Keratinocyte (primary cell): Measurements from ENCODE around the gene PLEKHO2. TPM values are rescaled to one million over a fixed set of nuclear protein-coding genes. Genes with fewer than 3 reads are reported as not detected.

Experiments used
- DNase-seq: peaks from one replicate; pipeline ENCODE4 v3.0.0-alpha.2; 2011; ENCODE audit warnings: low read depth, missing footprints, low spot score
- FAIRE-seq: peaks from 2 replicates; lab custom pipeline; 2011; peaks lifted over from hg19 to GRCh38; lab: Jason Lieb, UNC
- H2AFZ ChIP-seq: 2 replicates; pipeline ENCODE4 v1.6.0; 2012; ENCODE audit warnings: low read length, control low read depth, inconsistent platforms; ENCODE audit not compliant: control insufficient read depth
- H3K27ac ChIP-seq: 2 replicates; pipeline ENCODE4 v1.5.1; 2011; ENCODE audit warnings: low read length; ENCODE audit not compliant: control insufficient read depth, insufficient read depth
- H3K27me3 ChIP-seq: 3 replicates; pipeline ENCODE4 v1.6.0; 2011; ENCODE audit warnings: low read length; ENCODE audit not compliant: control insufficient read depth, insufficient read depth; ENCODE audit errors: extremely low read depth
- H3K36me3 ChIP-seq, 2 experiments: 2 replicates in 1 of 2; 3 replicates in 1 of 2; pipeline ENCODE4 v1.5.1; 2011; ENCODE audit warnings: low read length in 2 of 2, mild to moderate bottlenecking in 1 of 2; ENCODE audit not compliant: control insufficient read depth in 2 of 2, insufficient read depth in 2 of 2; ENCODE audit errors: extremely low read depth in 1 of 2
- H3K4me1 ChIP-seq: 3 replicates; pipeline ENCODE4 v1.5.1; 2011; ENCODE audit warnings: low read length; ENCODE audit not compliant: control insufficient read depth, insufficient read depth; ENCODE audit errors: extremely low read depth
- H3K4me2 ChIP-seq: 3 replicates; pipeline ENCODE4 v1.6.0; 2011; ENCODE audit warnings: low read depth, low read length; ENCODE audit not compliant: control insufficient read depth, insufficient read depth; ENCODE audit errors: extremely low read depth
- H3K4me3 ChIP-seq, 3 experiments: fragments of 200-600 bp in 1 of 3; sonication (generic) in 1 of 3; 2 replicates in 2 of 3; 3 replicates in 1 of 3; pipeline ENCODE4 v1.5.1; 2011 to 2016; ENCODE audit warnings: low read length in 3 of 3, mild to moderate bottlenecking in 3 of 3, control low read depth in 2 of 3, inconsistent platforms in 1 of 3, low read depth in 1 of 3, mixed read lengths in 1 of 3, mixed run types in 1 of 3, moderate library complexity in 1 of 3; ENCODE audit not compliant: control insufficient read depth in 2 of 3, insufficient read depth in 2 of 3; ENCODE audit errors: extremely low read depth in 1 of 3
- H3K79me2 ChIP-seq: 2 replicates; pipeline ENCODE4 v1.6.0; 2012; ENCODE audit warnings: low read length; ENCODE audit not compliant: control insufficient read depth, insufficient read depth
- H3K9ac ChIP-seq: 3 replicates; pipeline ENCODE4 v1.6.0; 2011; ENCODE audit warnings: low read length; ENCODE audit not compliant: control insufficient read depth, insufficient read depth; ENCODE audit errors: extremely low read depth
- H3K9me1 ChIP-seq: 3 replicates; pipeline ENCODE4 v1.6.0; 2011; ENCODE audit warnings: low read length; ENCODE audit not compliant: control insufficient read depth, insufficient read depth; ENCODE audit errors: extremely low read depth
- H3K9me3 ChIP-seq: 2 replicates; pipeline ENCODE4 v1.5.1; 2012; ENCODE audit warnings: low read depth, low read length; ENCODE audit not compliant: control insufficient read depth
- H4K20me1 ChIP-seq: 3 replicates; pipeline ENCODE4 v1.6.0; 2011; ENCODE audit warnings: low read length; ENCODE audit not compliant: control insufficient read depth, insufficient read depth; ENCODE audit errors: extremely low read depth
- CTCF ChIP-seq, 3 experiments: IDR thresholded peaks in 1 of 3; conservative IDR thresholded peaks in 1 of 3; optimal IDR thresholded peaks in 1 of 3; 2 replicates in 2 of 3; 3 replicates in 1 of 3; pipeline versions ENCODE3 to v1.5.1; 2011; ENCODE audit warnings: low read length in 3 of 3, mild to moderate bottlenecking in 3 of 3, moderate library complexity in 2 of 3, control low read depth in 1 of 3, inconsistent platforms in 1 of 3; ENCODE audit not compliant: insufficient read depth in 2 of 3; ENCODE audit errors: extremely low read depth in 1 of 3
- EZH2 ChIP-seq: IDR thresholded peaks from one replicate; pipeline ENCODE4 v1.6.1; 2012; ENCODE audit warnings: inconsistent platforms, mild to moderate bottlenecking, low read length, moderate library complexity
- dilution Hi-C: fragments of 300-500 bp; cut with MboI; formaldehyde crosslinking; loops from one replicate; pipeline ENCODE4 v1.7.0; 2020; ENCODE audit warnings: low sequenced_read_pairs; ENCODE audit not compliant: extremely low pct_ligation_motif_present
- polyA plus RNA-seq, 5 experiments: library from polyadenylated mRNA; depleted of rRNA in 3 of 5; stranded (reverse) in 3 of 5; stranded (forward) in 1 of 5; unstranded in 1 of 5; fragments of >200 nt; gene quantifications; 1 replicate in 1 of 5; 2 replicates in 3 of 5; 3 replicates in 1 of 5; pipeline versions ENCODE4 v1.2.1 to v1.2.3, GENCODE V29; 2011 to 2012; ENCODE audit warnings: missing spikeins in 2 of 5, low read depth in 1 of 5, low replicate concordance in 1 of 5

PLEKHO2 gene
- polyA plus RNA-seq, 1 donor (not counting 4 experiments of a cell fraction or from before 2014, with no cell fraction given), result 8.8 TPM

GRCh38 chr15:64806509-64806908, 35.2 kb upstream of the PLEKHO2 start:
- Histone ChIP-seq H3K79me2 (no peaks in the 10 kb centered on the region), H3K9me1 (no peaks in the 10 kb centered on the region), H3K4me1 (peaks cover 4% of the 10 kb centered on the region), H3K36me3 (no peaks in the 10 kb centered on the region), H3K27ac (no peak overlapping the region), H3K27me3 (no peaks in the 10 kb centered on the region), H2AFZ (no peak overlapping the region), H4K20me1 (no peaks in the 10 kb centered on the region), H3K4me3 (no peak overlapping the region), H3K4me2 (no peak overlapping the region), H3K9me3 (no peaks in the 10 kb centered on the region), H3K9ac (no peak overlapping the region)
- DNase-seq, result no peak
- no peak for FAIRE-seq
- dilution Hi-C loops, result no loop called here
- TF ChIP-seq EZH2, result no peak
- TF ChIP-seq CTCF (optimal IDR thresholded peaks at IDR 0.05 in 1 of 3, IDR thresholded peaks at IDR 0.05 in 1 of 3, conservative IDR thresholded peaks at IDR 0.05 in 1 of 3; ENCODE audit: extremely low read depth in 1 of 3, insufficient read depth in 2 of 3, low read length in 3 of 3), result no peak

- H3K79me2 ChIP-seq, result no peaks in the 10 kb centered on the region
- no peaks in the 10 kb centered on the region for H4K20me1 ChIP-seq
- no peak overlapping the region for H3K4me2 ChIP-seq
- H3K4me1 ChIP-seq, result peaks cover 4% of the 10 kb centered on the region
- DNase-seq, result no peak
- TF ChIP-seq EZH2 (no peak), CTCF (optimal IDR thresholded peaks at IDR 0.05 in 1 of 3, IDR thresholded peaks at IDR 0.05 in 1 of 3, conservative IDR thresholded peaks at IDR 0.05 in 1 of 3; ENCODE audit: extremely low read depth in 1 of 3, insufficient read depth in 2 of 3, low read length in 3 of 3) (no peak)
- no peaks in the 10 kb centered on the region for H3K27me3 ChIP-seq
- no peaks in the 10 kb centered on the region for H3K9me3 ChIP-seq
- H3K9ac ChIP-seq, result no peak overlapping the region
- no peak overlapping the region for H3K4me3 ChIP-seq
- dilution Hi-C loops, result no loop called here
- no peak overlapping the region for H3K27ac ChIP-seq
- no peak overlapping the region for H2AFZ ChIP-seq
- no peaks in the 10 kb centered on the region for H3K9me1 ChIP-seq
- H3K36me3 ChIP-seq, result no peaks in the 10 kb centered on the region
- FAIRE-seq, result no peak
These were observed 34.5 kb upstream of the PLEKHO2 start for GRCh38 chr15:64807051-64807749.
